ENCODE measurements around the gene CABP7.
"Not testable (repeated sequence)": the region's sequence is repeated elsewhere in the genome, so short reads cannot be mapped to it uniquely, and the experiment has no call there.

Gene CABP7

GRCh38 chr22:29748248-29748893 is 28.6 kb downstream of the CABP7 start:
- no peak for DNase-seq (ENCODE audit: low spot score)

- DNase-seq (ENCODE audit: low spot score), result no peak
Measured at GRCh38 chr22:29750029-29750428, 30.2 kb downstream of the CABP7 start.

- peak; percentile 18 for DNase-seq (ENCODE audit: low spot score)
Measured at GRCh38 chr22:29750559-29751538, 31.0 kb downstream of the CABP7 start.

- no peak for DNase-seq (ENCODE audit: low spot score)
Measured at GRCh38 chr22:29751669-29752068, 31.9 kb downstream of the CABP7 start.

GRCh38 chr22:29753808-29754657 is 34.2 kb downstream of the CABP7 start:
- DNase-seq (ENCODE audit: low spot score), result no peak

- DNase-seq (ENCODE audit: low spot score), result not testable (repeated sequence)
Measured at GRCh38 chr22:29754658-29755395, 35.0 kb downstream of the CABP7 start.

GRCh38 chr22:29755889-29756288 is 36.1 kb downstream of the CABP7 start:
- DNase-seq (ENCODE audit: low spot score), result no peak

- DNase-seq (ENCODE audit: low spot score), result no peak
Measured at GRCh38 chr22:29756341-29756740, 36.5 kb downstream of the CABP7 start.

- DNase-seq (ENCODE audit: low spot score), result no peak
Measured at GRCh38 chr22:29757096-29757495, 37.3 kb downstream of the CABP7 start.

GRCh38 chr22:29758068-29758622 is 38.3 kb downstream of the CABP7 start:
- no peak for DNase-seq (ENCODE audit: low spot score)

- DNase-seq (ENCODE audit: low spot score), result no peak
Measured at GRCh38 chr22:29758959-29759358, 39.2 kb downstream of the CABP7 start.

- DNase-seq (ENCODE audit: low spot score), result no peak
Measured at GRCh38 chr22:29762263-29762662, 42.5 kb downstream of the CABP7 start.

GRCh38 chr22:29765905-29766631 is 46.3 kb downstream of the CABP7 start:
- no peak for DNase-seq (ENCODE audit: low spot score)

GRCh38 chr22:29766632-29767170 is 46.9 kb downstream of the CABP7 start, which contains the start of gene ZMAT5:
TSS of gene ZMAT5 (minus strand) at chr22:29767007. CDS start at chr22:29748544, 18,463 bp downstream.
- peak; percentile 95 for DNase-seq (ENCODE audit: low spot score)

- peak; percentile 92 for DNase-seq (ENCODE audit: low spot score)
Measured at GRCh38 chr22:29767171-29768051, 47.6 kb downstream of the CABP7 start, which contains the start of gene UQCR10. TSS of gene UQCR10 (plus strand) at chr22:29767369. CDS start at chr22:29767399, 30 bp downstream.

- no peak for DNase-seq (ENCODE audit: low spot score)
Measured at GRCh38 chr22:29768052-29768693, 48.4 kb downstream of the CABP7 start.

GRCh38 chr22:29769723-29770321 is 50.0 kb downstream of the CABP7 start:
- no peak for DNase-seq (ENCODE audit: low spot score)

- no peak for DNase-seq (ENCODE audit: low spot score)
Measured at GRCh38 chr22:29772170-29772641, 52.4 kb downstream of the CABP7 start.
